Hematopoietic multipotent progenitor cell treated with erythropoietin and hydrocortisone succinate and interleukin-3 and kit ligand, for 6 days (in vitro differentiated cells): ENCODE results near the gene DHRS11.
A peak's percentile ranks its signal among the peaks of the same experiment; 100 is the strongest.

Source experiments
- DNase-seq: peaks from one replicate; pipeline ENCODE4 v3.0.0-alpha.2; 2015

Gene DHRS11

DNA sequence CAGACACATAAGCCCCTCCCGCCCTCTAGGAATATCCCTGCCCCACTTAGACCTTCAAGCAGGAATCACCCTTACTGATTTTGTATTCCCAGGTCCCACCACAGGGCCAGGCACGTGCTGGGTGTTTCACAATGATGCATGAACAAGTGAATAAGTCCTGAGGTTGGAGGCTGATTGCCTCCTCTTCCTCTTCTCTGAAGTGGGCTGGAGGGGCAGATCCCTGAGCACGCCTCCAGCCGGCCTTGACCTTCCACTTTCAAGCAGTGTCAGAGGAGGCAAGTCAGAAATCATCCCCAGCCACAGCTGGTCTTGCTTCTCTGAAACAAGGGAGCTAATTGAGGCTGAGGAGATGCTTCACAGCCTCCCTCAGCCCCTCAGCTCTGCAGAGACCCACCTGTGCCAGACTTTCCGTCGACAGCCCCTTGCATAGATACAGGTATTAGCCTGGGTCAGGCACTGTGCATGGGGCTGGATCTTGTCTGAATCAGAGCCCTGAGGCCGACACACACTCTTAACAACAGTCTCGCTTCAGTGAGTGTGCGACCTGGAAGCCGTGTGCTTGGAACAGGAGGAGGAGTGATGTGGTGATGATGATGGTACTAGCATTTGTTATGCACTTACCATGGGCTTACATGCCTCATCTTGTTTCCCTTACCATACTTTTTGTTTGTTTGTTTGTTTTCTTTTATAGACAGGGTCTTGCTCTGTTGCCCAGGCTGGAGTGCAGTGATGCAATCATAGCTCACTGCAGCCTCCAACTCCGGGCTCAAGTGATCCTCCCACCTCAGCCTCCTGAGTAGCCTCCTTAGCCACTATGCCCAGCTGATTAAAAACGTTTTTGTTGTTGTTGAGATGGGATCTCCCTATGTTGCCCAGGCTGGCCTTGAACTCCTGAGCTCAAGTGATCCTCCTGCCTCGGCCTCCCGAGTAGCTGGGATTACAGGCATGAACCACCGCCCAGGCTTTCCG is 24.7 kb downstream of the DHRS11 start:
- no peak for DNase-seq

DNA sequence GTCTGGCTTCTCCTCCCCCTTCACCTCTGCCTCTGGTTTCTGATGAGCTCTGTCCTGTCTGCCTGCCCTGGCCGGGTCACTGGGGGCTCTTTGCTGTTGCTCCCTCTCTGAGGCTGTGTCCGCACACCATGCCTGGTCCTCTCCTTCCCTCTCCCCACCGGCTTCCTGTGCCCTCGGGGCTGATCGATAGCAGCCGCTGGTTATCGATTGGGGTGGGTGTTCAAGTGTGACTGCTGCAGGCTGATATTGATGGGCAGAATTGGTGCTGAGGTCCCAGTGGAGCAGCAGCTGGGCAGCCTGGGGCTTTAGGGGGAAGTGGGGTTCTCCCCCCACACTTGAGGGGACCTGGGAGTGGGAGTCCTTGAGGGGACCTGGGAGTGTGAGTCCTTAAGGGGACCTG is 26.1 kb downstream of the DHRS11 start:
- DNase-seq, result no peak

DNA sequence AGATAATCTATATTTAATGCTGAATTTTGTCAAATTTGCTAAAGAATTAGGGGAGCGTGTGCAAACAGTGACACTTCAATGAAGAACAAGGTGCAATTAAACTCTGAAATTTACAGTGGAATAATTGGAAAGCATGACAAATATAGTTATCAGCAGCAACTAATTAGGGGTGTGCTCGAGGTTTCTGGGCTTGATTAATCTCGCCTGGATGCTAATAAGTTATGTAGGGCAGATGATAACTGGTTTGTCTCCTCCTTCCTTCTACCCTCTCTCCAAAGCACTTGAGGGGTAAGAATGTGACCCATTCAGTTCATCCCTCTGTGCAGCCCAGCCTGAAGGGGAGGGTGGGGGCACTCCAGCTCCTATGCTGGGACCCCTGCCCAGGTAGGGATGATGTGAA is 31.6 kb downstream of the DHRS11 start:
- DNase-seq, result no peak

DNA sequence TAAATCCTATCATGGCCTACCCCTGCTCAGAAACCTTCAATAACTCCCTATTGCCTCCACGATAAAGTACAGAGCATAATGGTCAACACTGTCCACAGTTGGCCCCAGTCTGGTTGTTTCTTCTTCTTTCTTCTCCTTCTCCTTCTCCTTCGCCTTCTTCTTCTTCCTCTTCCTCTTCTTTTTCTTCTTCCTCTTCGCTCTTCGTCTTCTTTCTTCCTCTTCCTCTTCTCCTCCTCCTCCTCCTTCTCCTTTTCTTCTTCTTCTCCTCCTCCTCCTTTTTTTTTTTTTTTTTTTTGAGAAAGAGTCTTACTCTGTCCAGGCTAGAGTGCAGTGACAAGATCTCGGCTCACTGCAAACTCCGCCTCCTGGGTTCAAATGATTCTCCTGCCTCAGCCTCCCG is 33.5 kb downstream of the DHRS11 start:
- DNase-seq, result no peak

DNA sequence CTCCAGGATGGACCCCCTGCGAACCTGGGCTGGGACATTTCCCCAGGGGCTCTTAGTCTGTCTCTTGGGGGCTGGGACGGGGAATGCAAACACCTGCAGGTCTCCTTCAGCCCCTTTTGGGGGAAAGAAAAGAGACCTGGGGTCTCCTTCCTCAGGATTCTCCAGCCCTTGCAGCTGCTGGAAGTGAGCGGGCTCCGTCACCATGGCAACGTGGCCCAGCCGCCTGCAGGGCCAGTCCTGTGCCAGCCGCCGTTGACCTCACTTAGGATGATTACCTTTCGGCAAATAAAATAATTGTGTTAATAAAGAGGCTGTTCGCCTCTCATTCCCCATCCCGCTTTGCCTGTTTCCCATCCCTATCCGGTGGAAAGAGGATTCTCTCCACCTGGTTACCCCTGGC is 35.4 kb downstream of the DHRS11 start:
- DNase-seq, result no peak

DNA sequence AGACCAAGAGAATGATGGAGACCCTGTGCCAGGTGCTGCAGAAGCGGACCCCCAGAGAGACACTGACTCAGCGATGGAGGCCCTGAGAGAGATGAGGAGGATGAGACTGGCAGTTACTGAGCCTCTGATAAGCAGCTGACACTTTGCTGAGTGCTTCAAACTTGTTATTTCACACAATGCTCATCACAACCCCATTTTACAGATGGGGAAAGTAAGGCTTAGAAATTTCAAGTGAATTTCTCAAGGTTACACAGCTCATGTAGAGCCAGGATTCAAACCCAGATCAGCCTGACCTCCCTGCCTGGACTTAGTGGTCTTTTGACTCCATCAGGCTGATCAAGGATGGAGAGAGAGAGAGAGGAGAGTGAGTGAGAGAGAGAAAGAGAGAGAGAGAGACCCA is 36.9 kb downstream of the DHRS11 start:
- no peak for DNase-seq

DNA sequence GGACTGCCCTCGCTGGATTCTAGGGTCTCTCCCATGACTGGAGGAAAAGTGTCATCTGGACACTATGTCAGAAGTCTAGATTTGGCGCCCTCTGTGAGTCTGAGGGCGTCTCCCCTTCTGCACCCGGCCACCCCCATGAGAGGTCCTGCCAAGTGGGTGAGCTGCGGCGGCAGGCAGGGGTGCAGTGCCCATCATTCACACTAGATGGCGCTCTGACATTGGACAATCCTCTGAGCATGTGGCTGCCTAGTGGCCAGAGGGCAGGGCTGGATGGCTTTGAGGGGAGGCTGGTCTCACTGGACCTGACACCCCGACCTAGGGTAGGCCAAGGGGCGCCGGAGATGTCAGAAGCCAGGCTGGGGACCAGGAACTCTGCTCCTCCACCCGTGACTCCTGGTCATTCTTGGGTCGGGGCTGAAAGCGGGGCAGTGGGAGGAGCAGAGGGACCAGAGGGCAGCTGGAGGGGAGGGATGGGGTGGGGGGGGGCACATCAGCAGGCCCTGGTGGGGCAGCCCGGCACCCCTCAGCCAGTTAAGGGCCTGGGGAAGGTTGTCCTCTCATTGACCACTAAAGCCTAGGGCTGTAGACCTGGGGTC is 37.7 kb downstream of the DHRS11 start:
- peak; percentile 86 for DNase-seq

DNA sequence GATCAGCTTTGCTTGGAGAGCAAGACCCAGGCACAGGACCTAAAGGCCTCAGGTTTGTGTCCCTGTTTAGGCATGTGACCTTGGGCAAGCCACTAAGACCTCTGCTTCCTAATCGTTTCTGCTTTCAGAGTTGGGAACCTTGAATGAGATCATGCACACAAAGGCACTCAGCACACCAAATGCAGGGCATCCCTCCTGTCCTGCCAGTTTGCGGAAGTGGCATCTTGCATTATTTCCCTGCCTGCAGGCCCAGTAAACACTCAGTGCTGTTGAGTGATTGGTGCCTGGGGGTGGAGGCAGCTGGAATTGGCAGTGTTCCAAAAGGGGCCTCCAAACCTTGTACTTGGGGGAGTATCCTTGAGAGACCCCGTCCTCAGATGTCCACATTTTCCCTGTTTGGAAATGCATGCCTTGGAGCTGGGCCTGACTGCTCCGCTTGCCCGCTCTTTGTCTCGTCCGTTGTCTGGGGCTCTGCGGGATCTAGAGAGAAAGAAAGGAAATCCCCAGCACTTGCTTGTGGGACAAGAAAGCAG is 38.4 kb downstream of the DHRS11 start:
- no peak for DNase-seq

DNA sequence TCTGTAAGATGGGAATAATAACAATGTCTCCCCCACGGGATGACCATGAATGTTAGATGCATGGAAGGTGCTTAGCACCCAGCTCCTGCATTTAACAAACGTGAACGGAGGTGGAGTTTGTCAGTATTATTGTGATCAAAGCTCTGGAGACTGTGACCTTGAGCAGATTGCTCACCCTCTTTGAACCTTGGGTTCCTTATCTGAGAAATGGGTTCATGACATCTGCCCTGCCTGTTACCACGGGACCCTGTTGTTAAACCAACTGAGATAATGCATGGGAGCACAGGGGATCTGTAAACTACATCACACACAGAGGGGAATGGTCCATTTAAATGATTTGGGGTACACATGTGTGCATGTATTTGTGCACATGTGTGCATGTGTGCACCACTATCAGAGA is 39.3 kb downstream of the DHRS11 start:
- peak; percentile 40 for DNase-seq

DNA sequence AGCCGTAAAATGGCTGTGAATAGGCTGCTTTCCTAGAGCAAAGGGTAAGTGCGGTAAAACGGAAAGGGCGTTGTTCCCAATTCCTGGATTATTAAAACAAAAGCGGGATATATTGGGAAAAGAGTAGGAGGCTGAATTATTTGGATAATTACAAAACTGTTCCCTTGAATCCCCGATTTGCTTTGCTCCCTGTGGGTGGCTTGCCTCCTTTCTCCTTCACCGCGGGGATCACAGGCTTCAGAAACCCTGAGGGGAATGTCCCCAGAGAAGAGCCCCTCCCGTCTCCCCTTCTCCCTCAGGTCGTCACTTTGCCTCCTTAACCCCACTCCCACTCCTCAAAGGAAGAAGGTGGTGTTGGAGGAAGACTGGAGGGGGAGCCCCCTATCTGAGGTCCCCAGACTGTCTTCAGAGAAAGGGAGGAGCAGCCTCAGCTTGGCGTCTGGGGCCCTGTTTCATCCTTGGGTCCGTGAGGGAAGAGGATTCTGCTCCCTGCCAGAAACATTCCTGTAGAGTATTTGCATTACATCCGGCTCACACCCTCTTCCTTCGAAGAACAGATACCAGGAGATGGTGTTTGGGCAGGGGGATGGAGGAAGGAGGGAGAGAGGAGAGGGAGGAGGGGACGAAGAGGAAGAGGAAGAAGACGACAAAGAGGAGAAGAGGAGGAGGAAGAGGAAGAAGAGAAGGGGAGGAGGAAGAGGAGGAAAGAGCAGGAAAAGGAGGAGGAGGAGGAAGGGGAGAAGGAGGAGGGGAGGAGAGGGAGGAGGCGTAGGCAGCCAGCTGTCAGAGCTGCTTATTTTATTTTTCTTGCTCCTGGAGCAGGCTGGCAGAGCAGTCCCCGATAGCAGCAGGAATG is 41.5 kb downstream of the DHRS11 start:
- DNase-seq, result no peak

DNA sequence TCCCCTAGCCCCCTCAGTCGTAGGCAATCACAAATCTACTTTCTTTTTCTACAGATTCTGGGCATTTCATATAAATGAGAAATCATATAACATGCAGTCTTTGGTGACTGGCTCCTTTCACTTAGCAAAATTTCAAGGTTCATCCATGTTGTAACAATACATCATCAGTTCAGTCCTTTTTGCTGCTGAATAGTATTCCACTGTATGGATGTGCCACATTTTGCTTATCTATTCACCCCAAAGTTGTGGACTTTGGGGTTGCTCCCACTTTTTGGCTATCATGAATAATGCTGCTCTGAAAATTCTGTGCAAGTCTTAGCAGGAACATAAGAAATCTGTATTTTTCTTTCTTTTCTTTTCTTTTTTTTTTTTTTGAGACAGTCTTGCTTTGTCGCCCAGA is 48.7 kb downstream of the DHRS11 start:
- no peak for DNase-seq

DNA sequence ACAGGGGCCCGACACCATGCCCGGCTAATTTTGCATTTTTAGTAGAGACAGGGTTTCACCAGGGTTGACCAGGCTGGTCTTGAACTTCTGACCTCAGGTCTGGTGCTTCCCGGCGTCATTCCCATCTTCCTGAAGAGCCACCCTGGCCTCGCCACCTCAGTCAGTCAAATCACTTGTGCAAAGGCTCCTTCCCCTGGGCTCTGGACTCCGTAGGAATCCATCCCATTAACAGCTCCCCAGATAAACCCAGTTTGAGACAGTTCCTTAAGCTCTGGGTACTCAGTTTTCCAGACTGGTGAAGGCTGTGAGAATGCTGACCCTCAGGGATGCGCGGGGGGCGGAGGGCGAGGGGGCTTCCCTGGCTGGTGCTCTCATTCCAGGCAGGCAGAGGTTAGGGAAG is 49.2 kb downstream of the DHRS11 start:
- DNase-seq, result no peak

DNA sequence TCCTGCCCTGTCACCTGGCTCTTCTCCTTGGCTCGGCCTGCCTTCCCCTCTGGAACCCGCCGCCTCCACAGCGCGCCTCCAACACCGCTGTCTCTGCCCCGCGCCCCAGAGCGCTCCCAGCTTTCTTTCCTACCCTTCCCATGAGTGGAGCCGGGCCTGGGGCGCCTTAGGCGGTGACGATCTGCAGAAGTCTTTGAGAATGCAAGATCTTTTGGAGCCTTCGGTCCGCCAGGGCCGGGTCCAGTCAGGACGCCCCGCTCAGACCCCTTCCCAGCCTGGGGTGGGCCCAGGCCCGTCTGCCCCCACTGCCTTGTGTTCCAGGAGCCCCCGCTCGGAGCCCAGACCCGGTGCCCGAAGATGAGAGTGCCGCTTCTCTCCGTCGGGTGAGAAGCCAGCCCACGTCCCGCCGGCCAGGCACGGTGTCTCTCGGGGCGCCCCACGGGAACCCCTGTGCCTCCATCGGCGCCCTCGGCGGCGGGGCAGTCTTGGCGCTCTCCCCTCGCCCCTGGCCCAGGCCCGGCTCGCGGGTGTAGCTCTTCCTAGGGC is 49.7 kb downstream of the DHRS11 start:
- DNase-seq, result no peak

DNA sequence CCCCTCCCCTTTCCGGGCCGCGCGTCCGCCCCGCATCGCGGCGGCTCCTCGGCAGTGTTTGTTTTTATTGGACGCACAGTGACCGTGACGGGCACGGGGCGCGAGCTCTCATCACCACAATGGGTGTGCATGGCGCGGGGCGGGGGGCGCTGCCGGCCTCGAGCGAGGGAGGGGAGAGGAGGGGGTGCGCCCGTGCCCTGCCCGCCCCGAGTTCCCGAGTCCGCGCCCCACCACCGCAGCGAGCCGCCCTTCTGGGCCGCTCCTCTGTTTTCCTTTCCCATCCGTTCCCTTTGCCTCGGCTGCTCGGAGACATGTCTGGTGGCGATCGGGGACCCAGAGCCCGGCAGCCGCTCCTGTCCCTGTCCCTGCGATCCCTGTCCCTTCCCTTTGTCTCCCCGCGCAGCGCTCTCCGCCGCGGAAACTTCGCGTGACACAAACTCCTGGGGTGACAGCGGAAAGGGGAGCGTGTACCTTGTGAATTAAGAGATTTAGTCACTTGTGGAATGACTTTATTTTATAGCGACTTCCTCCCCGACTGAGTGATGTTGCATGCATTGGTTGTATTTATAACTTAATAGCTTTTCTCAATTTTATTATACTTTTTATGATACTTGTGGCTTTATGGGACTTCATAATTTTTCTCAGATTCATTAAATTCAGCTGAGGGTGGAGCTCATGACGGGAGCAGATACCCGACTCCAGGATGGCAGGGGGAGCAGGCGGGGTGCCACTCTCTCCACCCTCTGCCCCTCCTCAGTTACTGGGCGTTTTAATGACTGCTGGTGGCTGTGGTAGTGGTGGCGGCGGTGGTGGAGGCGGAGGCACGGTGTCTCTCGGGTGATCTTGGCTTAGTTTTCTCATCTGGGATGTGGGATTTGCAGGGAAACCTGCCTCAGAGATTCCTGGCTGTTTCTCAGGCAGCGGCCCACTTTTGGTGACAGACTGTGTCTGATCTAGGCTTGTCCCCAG is 50.5 kb downstream of the DHRS11 start:
- DNase-seq, result no peak

DNA sequence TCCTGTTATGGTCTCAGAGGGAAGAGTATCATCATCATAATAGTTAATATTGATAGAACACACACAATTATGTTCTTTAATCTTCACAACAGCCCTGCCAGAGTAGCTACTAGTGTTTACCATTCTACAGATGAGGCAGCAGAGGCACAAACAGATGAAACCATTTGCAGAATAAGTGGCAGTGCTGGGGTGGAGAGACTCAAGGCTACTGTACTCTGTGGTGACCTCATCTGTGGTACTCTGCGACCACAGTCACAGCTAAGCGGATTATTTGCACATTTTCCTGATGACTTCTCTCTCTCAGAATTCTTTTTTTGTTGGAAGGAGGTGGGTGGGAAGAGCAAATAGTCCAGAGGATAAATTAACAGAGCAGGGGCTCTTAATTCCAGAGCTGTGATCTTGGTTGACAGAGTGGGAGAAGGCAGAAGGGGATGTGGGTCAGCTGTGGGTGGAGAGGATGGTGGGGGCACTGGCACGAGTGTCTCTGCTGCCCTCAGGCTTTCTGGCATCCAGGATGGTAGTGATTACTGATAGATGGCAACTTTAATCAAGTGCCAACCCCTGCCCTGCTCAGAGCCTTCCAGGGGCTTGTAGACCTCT is 51.5 kb downstream of the DHRS11 start:
- no peak for DNase-seq

DNA sequence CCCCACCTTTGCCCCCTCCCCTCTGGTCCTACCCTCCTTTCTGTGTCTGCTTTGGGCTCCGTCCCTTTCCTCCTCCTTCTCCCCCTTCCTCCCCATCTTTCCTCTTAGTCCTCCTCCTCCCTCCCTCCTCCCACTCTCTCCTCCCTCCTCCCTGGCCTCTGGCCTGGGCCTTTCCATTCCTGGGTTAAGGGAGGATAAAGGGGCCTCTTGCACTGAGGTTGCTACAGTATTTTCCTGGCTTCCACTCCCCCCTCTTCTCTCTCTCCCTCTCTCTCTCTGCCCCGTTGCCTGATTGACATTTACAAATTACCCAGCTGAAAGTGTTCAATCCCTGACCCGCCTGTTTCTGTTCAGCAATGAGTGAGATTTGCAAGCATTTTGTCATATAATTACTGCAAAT is 53.7 kb downstream of the DHRS11 start:
- DNase-seq, result no peak

DNA sequence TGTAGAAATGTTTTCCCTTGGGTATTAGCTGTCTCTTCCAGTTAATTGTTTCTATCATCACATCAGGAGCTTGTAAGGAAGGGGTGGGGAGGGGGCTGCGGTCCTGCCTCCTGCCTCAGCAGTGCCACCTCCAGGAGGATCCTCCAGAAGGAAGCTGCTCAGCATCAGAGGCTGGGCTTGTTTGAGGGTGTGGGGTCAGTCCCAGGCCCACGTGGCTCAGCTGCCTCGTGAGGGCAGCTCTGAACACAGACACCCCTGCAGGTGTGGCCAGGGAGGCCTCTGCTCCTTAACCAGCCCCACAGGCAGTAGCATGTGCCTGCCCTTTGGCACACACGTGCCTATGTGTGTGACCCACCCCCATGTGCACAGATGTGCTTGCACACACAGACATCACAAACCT is 56.0 kb downstream of the DHRS11 start:
- DNase-seq, result no peak

DNA sequence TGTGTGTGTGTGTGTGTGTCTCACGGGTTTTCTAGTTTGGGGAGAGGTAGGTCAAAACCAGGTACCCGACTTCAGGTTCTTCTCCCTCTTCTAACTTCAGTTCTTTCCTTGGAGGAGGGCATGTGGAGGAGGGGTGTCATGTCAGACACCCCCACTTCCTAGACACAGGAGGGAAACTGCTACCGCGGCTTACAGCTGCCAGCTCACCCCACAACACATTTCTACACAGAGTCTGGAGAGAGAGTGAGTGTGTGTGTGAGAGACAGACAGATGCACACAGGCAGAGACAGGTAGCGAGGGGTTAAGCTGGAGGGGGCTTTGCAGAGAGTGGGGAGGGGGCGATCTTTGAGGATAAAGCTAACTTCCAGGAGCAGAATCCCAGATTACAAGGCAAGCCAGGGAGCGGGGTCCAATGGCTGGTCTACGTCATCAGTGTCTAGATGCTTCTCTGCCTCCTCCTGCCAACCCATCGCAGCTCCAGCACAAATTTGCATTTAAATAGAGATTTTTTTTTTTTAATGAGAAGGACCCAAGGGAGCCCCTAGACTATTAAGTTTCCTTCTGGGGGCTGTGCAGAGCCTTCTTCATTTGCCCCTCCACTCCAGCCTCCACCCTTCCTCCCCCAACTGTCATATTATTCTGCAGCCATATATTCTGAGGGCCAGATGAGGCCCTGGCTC is 58.6 kb downstream of the DHRS11 start:
- DNase-seq, result no peak
